ENCODE measurements around the gene SLC25A26. TPM values are rescaled to one million over a fixed set of nuclear protein-coding genes. Genes with fewer than 3 reads are reported as not detected.

Gene SLC25A26
- total RNA-seq, 1 experiment from 2014 or later = 23.8 TPM

GRCh38 chr3:66402596-66403290 is 181.9 kb downstream of the SLC25A26 start:
- no peaks in the 10 kb centered on the region for H4K20me1 ChIP-seq (ENCODE audit: insufficient read depth)
- H3K4me3 ChIP-seq (replicated peaks in 1 of 2; ENCODE audit: low read depth in 1 of 2, low read length in 2 of 2) = no peak overlapping the region
- ChIA-PET POLR2A (no interaction called here), RAD21 (ENCODE audit: low non-redundant PET in 1 of 2, low total read pairs in 2 of 2, uncharacterized antibody in 2 of 2, unreplicated experiment in 2 of 2) (no interaction called here), CTCF (no interaction called here)
- no peaks in the 10 kb centered on the region for H3K9me3 ChIP-seq (ENCODE audit: control insufficient read depth in 1 of 2, insufficient read depth in 1 of 2, low read depth in 1 of 2, low read length in 2 of 2)
- H3K9me2 ChIP-seq (ENCODE audit: insufficient read depth) = no peaks in the 10 kb centered on the region
- DNase-seq (ENCODE audit: low read depth, low spot score) (no peak), ATAC-seq (no peak)
- no peak overlapping the region for H3K27ac ChIP-seq (ENCODE audit: low read depth, low read length)
- no peak overlapping the region for H3K4me2 ChIP-seq (ENCODE audit: low read length)
- no peaks in the 10 kb centered on the region for H3K36me3 ChIP-seq (ENCODE audit: control insufficient read depth in 1 of 2, insufficient read depth in 2 of 2, low read length in 2 of 2)
- no peaks in the 10 kb centered on the region for H3K4me1 ChIP-seq (ENCODE audit: control insufficient read depth in 1 of 2, insufficient read depth in 2 of 2, low read length in 2 of 2)
- no TSS peak for BruUV-seq (replicated peaks)
- no peaks in the 10 kb centered on the region for H3K79me2 ChIP-seq (ENCODE audit: insufficient read depth, low read length)
- no peaks in the 10 kb centered on the region for H3K27me3 ChIP-seq (ENCODE audit: insufficient read depth, low read length)
- intact Hi-C loops (cut with micrococcal nuclease) = no loop called here
- H3K9ac ChIP-seq (ENCODE audit: low read length) = no peak overlapping the region
- TF ChIP-seq EGR1 (IDR thresholded peaks at IDR 0.05; ENCODE audit: low read depth) (no peak), ZNF274 (IDR thresholded peaks at IDR 0.05; ENCODE audit: low read depth, low read length) (no peak), ATF3 (IDR thresholded peaks at IDR 0.05) (no peak), ELF1 (IDR thresholded peaks at IDR 0.05; ENCODE audit: borderline replicate concordance, low read depth) (no peak), POLR2A (IDR thresholded peaks at IDR 0.05; ENCODE audit: borderline replicate concordance, extremely low read depth, insufficient read depth, insufficient read length) (no peak), SRF (IDR thresholded peaks at IDR 0.05; ENCODE audit: low read depth) (no peak), SP1 (IDR thresholded peaks at IDR 0.05; ENCODE audit: low read depth) (no peak), ZBTB33 (IDR thresholded peaks at IDR 0.05; ENCODE audit: extremely low read depth, insufficient replicate concordance, low read length) (no peak), FOSL1 (IDR thresholded peaks at IDR 0.05; ENCODE audit: low read depth) (no peak), ZFX (IDR thresholded peaks at IDR 0.05) (no peak), RAD21 (IDR thresholded peaks at IDR 0.05; ENCODE audit: low read depth) (no peak)
- H2AFZ ChIP-seq (ENCODE audit: low read depth, low read length, poor library complexity, severe bottlenecking) = no peak overlapping the region

Data from HCT116 (cell line).